HL-60 (cell line): ENCODE data around the gene SFMBT2.

Experiments used
- DNase-seq, 2 experiments: peaks; one replicate each; pipeline ENCODE4 v3.0.0-alpha.2; 2010 to 2020; ENCODE audit warnings: low read depth in 1 of 2, low spot score in 1 of 2
- H3K27ac ChIP-seq: fragments of 250-450 bp; sonication (Bioruptor Pico); replicated peaks from 2 replicates; pipeline ENCODE4 v1.5.1; 2020; ENCODE audit warnings: mild to moderate bottlenecking, moderate library complexity
- H3K27me3 ChIP-seq: fragments of 250-450 bp; sonication (Bioruptor Pico); 2 replicates; pipeline ENCODE4 v1.5.1; 2021; ENCODE audit warnings: mild to moderate bottlenecking, moderate library complexity; ENCODE audit not compliant: insufficient read depth, poor library complexity, severe bottlenecking
- H3K4me3 ChIP-seq: replicated peaks from 2 replicates; pipeline ENCODE4 v1.5.1; 2011; ENCODE audit warnings: mild to moderate bottlenecking, control low read depth, low read length; ENCODE audit not compliant: insufficient read depth
- CTCF ChIP-seq: IDR thresholded peaks from one replicate; pipeline ENCODE4 v1.5.1; 2011; ENCODE audit warnings: low read length, control low read depth, inconsistent platforms; ENCODE audit not compliant: insufficient read depth
- GABPA ChIP-seq: IDR thresholded peaks from 2 replicates; pipeline ENCODE4 v1.6.1; 2012; ENCODE audit warnings: low read depth
- POLR2AphosphoS5 ChIP-seq: IDR thresholded peaks from 2 replicates; pipeline ENCODE4 v1.6.1; 2012; ENCODE audit warnings: low read depth
- REST ChIP-seq: IDR thresholded peaks from 2 replicates; pipeline ENCODE4 v1.6.1; 2012; ENCODE audit warnings: low read depth; ENCODE audit not compliant: insufficient replicate concordance
- SPI1 ChIP-seq: IDR thresholded peaks from 2 replicates; pipeline ENCODE4 v1.6.1; 2012; ENCODE audit warnings: low read depth, mild to moderate bottlenecking, borderline replicate concordance

The SFMBT2 gene

GRCh38 chr10:7439696-7440095 lies 28.9 kb upstream of the SFMBT2 start:
- Histone ChIP-seq H3K4me3 (no peak overlapping the region), H3K27ac (no peak overlapping the region), H3K27me3 (no peaks in the 10 kb centered on the region)
- DNase-seq: no peak
- TF ChIP-seq CTCF (no peak), REST (no peak), GABPA (no peak), SPI1 (no peak), POLR2AphosphoS5 (no peak)

GRCh38 chr10:7438196-7438986 lies 27.6 kb upstream of the SFMBT2 start:
- Histone ChIP-seq H3K4me3 (no peak overlapping the region), H3K27ac (no peak overlapping the region), H3K27me3 (no peaks in the 10 kb centered on the region)
- DNase-seq: no peak
- TF ChIP-seq CTCF (no peak), REST (no peak), GABPA (no peak), POLR2AphosphoS5 (no peak)

- Histone ChIP-seq H3K27ac (no peak overlapping the region), H3K27me3 (no peaks in the 10 kb centered on the region), H3K4me3 (no peak overlapping the region)
- DNase-seq: no peak
- TF ChIP-seq GABPA (no peak), CTCF (no peak), REST (no peak), POLR2AphosphoS5 (no peak), SPI1 (no peak)
These were observed 25.8 kb upstream of the SFMBT2 start for GRCh38 chr10:7436490-7437100.
